K562 (cell line): Measurements from ENCODE around the gene ARHGAP42. TPM values are rescaled to one million over a fixed set of nuclear protein-coding genes. Genes with fewer than 3 reads are reported as not detected.

Experiments used
- ATAC-seq: fragments of 200-7000 bp; cut with Tn5 transposase; 3 replicates; pipeline ENCODE4 v1.9.1; 2020; ENCODE audit warnings: moderate library complexity
- BruUV-seq: library from RNA; stranded (reverse); fragments of 400-500 nt; replicated peaks from 2 replicates; lab custom pipeline; 2021; lab: Mats Ljungman, UMichigan
- CTCF ChIA-PET: fragments of 300-600 bp; formaldehyde crosslinking; extraction: SDS; loops from one replicate; lab custom pipeline; 2021; ENCODE audit warnings: low intra/inter-chr PET ratio; lab: Yijun Ruan, JAX
- POLR2A ChIA-PET: fragments of 300-600, 350-650 bp; sonication (Branson Sonifier 250); formaldehyde crosslinking; extraction: SDS; loops from one replicate; lab custom pipeline; 2021; ENCODE audit warnings: antibody characterized with exemption, inconsistent platforms; lab: Yijun Ruan, JAX
- DNase-seq, 4 experiments: peaks; one replicate each; pipeline versions ENCODE4 v3.0.0 to v3.0.0-alpha.2; 2011 to 2018; ENCODE audit warnings: low spot score in 3 of 4, mixed read lengths in 3 of 4; ENCODE audit errors: extremely low read depth in 1 of 4
- FAIRE-seq: peaks from 2 replicates; lab custom pipeline; 2011; peaks lifted over from hg19 to GRCh38; lab: Jason Lieb, UNC
- H2AFZ ChIP-seq: 2 replicates; pipeline ENCODE4 v1.6.0; 2011; ENCODE audit warnings: low read depth, low read length, control low read depth, inconsistent platforms
- H3K27ac ChIP-seq: fragments of 200-600 bp; 3 replicates; pipeline ENCODE4 v1.8.0; 2011; ENCODE audit warnings: low read depth, mild to moderate bottlenecking, control low read depth, inconsistent platforms, low read length, moderate library complexity, mixed read lengths; ENCODE audit errors: extremely low read depth
- H3K27me3 ChIP-seq, 2 experiments: fragments of 300-600 bp in 1 of 2; 2 replicates in 1 of 2; 3 replicates in 1 of 2; pipeline versions ENCODE4 v1.6.0 to v1.8.0; 2011; ENCODE audit warnings: inconsistent platforms in 2 of 2, low read length in 2 of 2, mild to moderate bottlenecking in 1 of 2, mixed read lengths in 1 of 2, moderate library complexity in 1 of 2; ENCODE audit not compliant: control insufficient read depth in 2 of 2, insufficient read depth in 2 of 2
- H3K36me3 ChIP-seq: fragments of 300-600 bp; 3 replicates; pipeline ENCODE4 v1.8.0; 2011; ENCODE audit warnings: mild to moderate bottlenecking, low read length, inconsistent platforms; ENCODE audit not compliant: control insufficient read depth, insufficient read depth
- H3K4me1 ChIP-seq, 2 experiments: fragments of 200-600 bp in 1 of 2; replicated peaks in 1 of 2; 2 replicates in 1 of 2; 3 replicates in 1 of 2; pipeline versions ENCODE4 v1.5.1 to v1.8.0; 2011; ENCODE audit warnings: inconsistent platforms in 2 of 2, low read length in 2 of 2, mild to moderate bottlenecking in 1 of 2, mixed read lengths in 1 of 2, moderate library complexity in 1 of 2; ENCODE audit not compliant: control insufficient read depth in 2 of 2, insufficient read depth in 2 of 2
- H3K4me2 ChIP-seq: 2 replicates; pipeline ENCODE4 v1.6.1; 2011; ENCODE audit warnings: low read length, control low read depth, inconsistent platforms, mixed read lengths; ENCODE audit not compliant: insufficient read depth
- H3K4me3 ChIP-seq: fragments of 200-600 bp; sonication (generic), shearing (Covaris generic); 2 replicates; pipeline ENCODE4 v1.5.1; 2016; ENCODE audit warnings: control low read depth, inconsistent platforms
- H3K79me2 ChIP-seq: fragments of 200-600 bp; 3 replicates; pipeline ENCODE4 v1.8.0; 2011; ENCODE audit warnings: low read length, inconsistent platforms; ENCODE audit not compliant: control insufficient read depth, insufficient read depth
- H3K9ac ChIP-seq, 2 experiments: 2 replicates each; pipeline versions ENCODE4 v1.6.0 to v1.6.1; 2011; ENCODE audit warnings: low read depth in 2 of 2, low read length in 2 of 2, control low read depth in 1 of 2, inconsistent platforms in 1 of 2, mild to moderate bottlenecking in 1 of 2, mixed read lengths in 1 of 2; ENCODE audit not compliant: insufficient read depth in 1 of 2
- H3K9me1 ChIP-seq: one replicate; pipeline ENCODE4 v1.6.0; 2011; ENCODE audit warnings: inconsistent platforms, mild to moderate bottlenecking, low read length, moderate library complexity; ENCODE audit not compliant: control insufficient read depth, insufficient read depth
- H3K9me3 ChIP-seq: replicated peaks from 2 replicates; pipeline ENCODE4 v1.5.1; 2011; ENCODE audit warnings: low read depth, low read length, inconsistent platforms; ENCODE audit not compliant: control insufficient read depth, insufficient read depth
- H4K20me1 ChIP-seq: replicated peaks from 2 replicates; pipeline ENCODE4 v1.6.1; 2011; ENCODE audit warnings: low read length, inconsistent platforms, mixed read lengths; ENCODE audit not compliant: control insufficient read depth, insufficient read depth
- GABPB1 ChIP-seq: sonication (generic); formaldehyde crosslinking; IDR thresholded peaks from 2 replicates; pipeline ENCODE4 v1.8.0; 2022; ENCODE audit warnings: mild to moderate bottlenecking, missing genetic modification reagents
- PCBP2 ChIP-seq: fragments of 200-400 bp; formaldehyde crosslinking; IDR thresholded peaks from 2 replicates; pipeline ENCODE4 v1.6.1; 2018; ENCODE audit warnings: low read length, low read depth, mild to moderate bottlenecking, moderate library complexity; ENCODE audit not compliant: poor library complexity, severe bottlenecking
- PHF20 ChIP-seq: fragments of 450-650 bp; IDR thresholded peaks from 2 replicates; pipeline ENCODE4 v1.6.1; 2018; ENCODE audit not compliant: partially characterized antibody
- TCF7 ChIP-seq: sonication (generic); IDR thresholded peaks from 2 replicates; pipeline ENCODE4 v1.6.1; 2016; ENCODE audit warnings: antibody characterized with exemption, borderline replicate concordance
- ZC3H8 ChIP-seq: fragments of 450-650 bp; IDR thresholded peaks from 2 replicates; pipeline ENCODE4 v1.6.1; 2017
- ZNF24 ChIP-seq: fragments of 450-650 bp; IDR thresholded peaks from 2 replicates; pipeline ENCODE4 v1.6.1; 2016
- ZNF75A ChIP-seq: fragments of 450-650 bp; formaldehyde crosslinking; IDR thresholded peaks from 2 replicates; pipeline ENCODE4 v1.4.0; 2020; ENCODE audit warnings: mild to moderate bottlenecking
- ZZZ3 ChIP-seq: fragments of 450-650 bp; IDR thresholded peaks from 2 replicates; pipeline ENCODE4 v1.6.1; 2016; ENCODE audit warnings: antibody characterized with exemption, mild to moderate bottlenecking, moderate library complexity
- WGBS: fragments of 100-300 bp; shearing (Covaris generic); methylation state at CpG from one replicate; pipeline ENCODE4 v1.1.6; 2016; ENCODE audit warnings: low coverage, mixed read lengths; ENCODE audit not compliant: insufficient coverage; ENCODE audit errors: missing lambda C conversion rate; 5-methylcytosine and 5-hydroxymethylcytosine counted together
- in situ Hi-C: fragments of 300-500 bp; cut with MboI; formaldehyde crosslinking; loops from 4 replicates; pipeline ENCODE4 v1.15.0; 2018; ENCODE audit warnings: inconsistent platforms, mixed read lengths
- intact Hi-C: fragments of 100-400 bp; cut with micrococcal nuclease; formaldehyde crosslinking; loops from 2 replicates; pipeline ENCODE4 v1.14.2; 2022
- polyA plus RNA-seq, 8 experiments: library from polyadenylated mRNA; depleted of rRNA in 4 of 8; stranded (reverse) in 5 of 8; unstranded in 3 of 8; fragments of >200 nt; fragmentation: Nextera tagmentation in 2 of 8; fragmentation: Illumina TruSeq in 1 of 8; extraction: Ambion mirVana in 2 of 8; extraction: Trizol in 1 of 8; gene quantifications; 2 replicates each; pipeline versions ENCODE4 v1.2.1 to v1.2.3, GENCODE V29; 2011 to 2014; ENCODE audit warnings: inconsistent platforms in 1 of 8, missing spikeins in 1 of 8
- total RNA-seq, 7 experiments: library from RNA; depleted of rRNA in 6 of 7; stranded (reverse); fragments of >200 nt in 6 of 7; fragmentation: Illumina TruSeq in 2 of 7; extraction: Trizol in 2 of 7; gene quantifications; 2 replicates each; pipeline versions ENCODE4 v1.2.1 to v1.2.3, GENCODE V29; 2011 to 2021; ENCODE audit warnings: low replicate concordance in 1 of 7

The ARHGAP42 gene
- total and polyA plus RNA-seq, 9 of the 15 experiments (the other 6 are each of a cell fraction or from before 2014, with no cell fraction given), result 0.95 to 6.1 (median 2.4) TPM

DNA sequence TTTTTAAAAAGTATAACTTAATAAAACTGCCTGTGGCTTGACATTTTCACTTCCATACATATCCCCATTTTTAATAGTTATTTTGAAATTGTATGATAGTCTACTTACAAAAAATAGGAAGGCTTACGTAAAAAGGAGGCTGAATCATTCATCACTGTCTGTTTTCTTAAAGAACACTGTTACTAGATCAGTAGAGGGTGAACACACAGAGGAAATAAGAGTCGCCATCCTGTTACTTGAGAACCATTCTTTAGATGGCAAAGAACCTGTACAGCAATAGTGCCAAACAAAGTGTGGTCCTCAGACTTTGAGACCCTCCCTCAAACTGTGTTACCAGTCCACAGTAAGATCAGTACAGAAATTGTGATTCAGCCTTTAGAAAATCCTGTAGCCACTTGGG, 261.8 kb downstream of the ARHGAP42 start:
- no peak for ATAC-seq
- H3K4me3 ChIP-seq, result no peak overlapping the region
- no peak overlapping the region for H3K9ac ChIP-seq
- 37% methylated on average over 2 of the region's 2 CpGs for WGBS
- H3K9me1 ChIP-seq, result no peaks in the 10 kb centered on the region
- FAIRE-seq, result no peak
- TF ChIP-seq ZNF24 (no peak), GABPB1 (no peak), ZNF75A (CRISPR knock-in tag) (no peak)
- no peaks in the 10 kb centered on the region for H3K27me3 ChIP-seq
- no peaks in the 10 kb centered on the region; a peak in 2 of 5 replicates for H3K4me1 ChIP-seq
- no TSS peak for BruUV-seq
- no peak overlapping the region for H3K27ac ChIP-seq
- H3K36me3 ChIP-seq, result no peaks in the 10 kb centered on the region
- H3K9me3 ChIP-seq, result no peaks in the 10 kb centered on the region
- H4K20me1 ChIP-seq, result no peaks in the 10 kb centered on the region
- no peaks in the 10 kb centered on the region for H3K79me2 ChIP-seq
- ChIA-PET POLR2A (no interaction called here), CTCF (no interaction called here)
- intact Hi-C loops, result no loop called here
- no peak overlapping the region for H3K4me2 ChIP-seq
- no peak overlapping the region for H2AFZ ChIP-seq
- in situ Hi-C loops, result no loop called here
- no peak for DNase-seq

DNA sequence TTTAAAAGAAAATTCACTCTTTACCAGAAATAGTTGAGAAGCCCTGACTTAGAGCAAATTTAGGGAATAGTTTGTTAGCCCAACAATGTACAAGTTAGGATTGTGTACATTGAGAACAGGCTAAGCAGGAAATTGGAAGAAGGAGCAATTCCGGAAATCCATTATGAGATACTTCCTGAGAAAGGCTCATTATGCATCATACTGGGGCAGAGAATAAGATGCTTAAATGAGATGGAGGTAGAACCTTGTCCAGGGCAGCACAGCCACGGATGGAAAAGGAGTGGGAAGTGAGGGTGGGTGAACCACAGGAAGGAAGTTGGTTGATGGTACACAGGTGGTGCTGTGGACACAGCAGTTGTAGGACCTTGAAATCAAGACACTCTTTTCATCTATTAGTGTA, 262.4 kb downstream of the ARHGAP42 start:
- no peaks in the 10 kb centered on the region for H3K79me2 ChIP-seq

More for the DNA sequence above, 262.4 kb downstream of the ARHGAP42 start:
- Histone ChIP-seq H2AFZ (no peak overlapping the region), H4K20me1 (no peaks in the 10 kb centered on the region), H3K27ac (no peak overlapping the region), H3K36me3 (no peaks in the 10 kb centered on the region), H3K9me3 (no peaks in the 10 kb centered on the region), H3K9ac (no peak overlapping the region), H3K27me3 (no peaks in the 10 kb centered on the region), H3K4me3 (no peak overlapping the region), H3K4me2 (no peak overlapping the region), H3K9me1 (no peaks in the 10 kb centered on the region), H3K4me1 (peaks cover 0 to 3% of the 10 kb centered on the region in 2 experiments; a peak in 2 of 5 replicates)
- WGBS, result 66% methylated on average over 2 of the region's 2 CpGs
- TF ChIP-seq TCF7, result no peak
- TF ChIP-seq ZZZ3, result no peak
- TF ChIP-seq PHF20, result no peak
- no peak for TF ChIP-seq PCBP2
- no peak for TF ChIP-seq ZC3H8
- intact Hi-C loops, result no loop called here
- in situ Hi-C loops, result no loop called here
- BruUV-seq, result no TSS peak
- ATAC-seq (no peak), FAIRE-seq (no peak), DNase-seq (no peak)
- ChIA-PET CTCF (no interaction called here), POLR2A (no interaction called here)
